WI38 (cell line): Measurements from ENCODE around the gene DPPA5.
"Not testable (repeated sequence)": the region's sequence is repeated elsewhere in the genome, so short reads cannot be mapped to it uniquely, and the experiment has no call there.

Experiments
- H3K4me3 ChIP-seq: 2 replicates; pipeline ENCODE4 v1.5.1; 2011; ENCODE audit warnings: low read depth, mild to moderate bottlenecking, control low read depth, low read length
- CTCF ChIP-seq: IDR thresholded peaks from 2 replicates; pipeline ENCODE4 v1.5.1; 2012; ENCODE audit warnings: low read depth, mild to moderate bottlenecking, control low read depth, low read length

DPPA5 gene

GRCh38 chr6:73353636-73354593 is at the start of gene DPPA5:
TSS of gene DPPA5 (minus strand) at chr6:73354276. CDS start at chr6:73354225, 51 bp downstream.
- TF ChIP-seq CTCF: no peak
- H3K4me3 ChIP-seq: no peak within 1 kb of the TSS

GRCh38 chr6:73400656-73401055 is 46.6 kb upstream of the DPPA5 start:
- H3K4me3 ChIP-seq: no peak overlapping the region
- TF ChIP-seq CTCF: no peak

GRCh38 chr6:73395875-73396274 is 41.8 kb upstream of the DPPA5 start:
- no peak overlapping the region for H3K4me3 ChIP-seq
- TF ChIP-seq CTCF: no peak

GRCh38 chr6:73394577-73395354 is 40.7 kb upstream of the DPPA5 start, which contains the start of gene DDX43:
TSS of gene DDX43 (plus strand) at chr6:73394828. CDS start at chr6:73394906, 78 bp downstream.
- no peak for TF ChIP-seq CTCF
- no peak within 1 kb of the TSS for H3K4me3 ChIP-seq

- TF ChIP-seq CTCF: no peak
- H3K4me3 ChIP-seq: no peak overlapping the region
Measured at GRCh38 chr6:73393278-73393677, 39.2 kb upstream of the DPPA5 start.

- not testable (repeated sequence) for H3K4me3 ChIP-seq
Measured at GRCh38 chr6:73392188-73392587, 38.1 kb upstream of the DPPA5 start.

GRCh38 chr6:73391675-73392074 is 37.6 kb upstream of the DPPA5 start:
- H3K4me3 ChIP-seq: no peak overlapping the region
- no peak for TF ChIP-seq CTCF
